ENCODE measurements around the gene HDAC4.

DNA sequence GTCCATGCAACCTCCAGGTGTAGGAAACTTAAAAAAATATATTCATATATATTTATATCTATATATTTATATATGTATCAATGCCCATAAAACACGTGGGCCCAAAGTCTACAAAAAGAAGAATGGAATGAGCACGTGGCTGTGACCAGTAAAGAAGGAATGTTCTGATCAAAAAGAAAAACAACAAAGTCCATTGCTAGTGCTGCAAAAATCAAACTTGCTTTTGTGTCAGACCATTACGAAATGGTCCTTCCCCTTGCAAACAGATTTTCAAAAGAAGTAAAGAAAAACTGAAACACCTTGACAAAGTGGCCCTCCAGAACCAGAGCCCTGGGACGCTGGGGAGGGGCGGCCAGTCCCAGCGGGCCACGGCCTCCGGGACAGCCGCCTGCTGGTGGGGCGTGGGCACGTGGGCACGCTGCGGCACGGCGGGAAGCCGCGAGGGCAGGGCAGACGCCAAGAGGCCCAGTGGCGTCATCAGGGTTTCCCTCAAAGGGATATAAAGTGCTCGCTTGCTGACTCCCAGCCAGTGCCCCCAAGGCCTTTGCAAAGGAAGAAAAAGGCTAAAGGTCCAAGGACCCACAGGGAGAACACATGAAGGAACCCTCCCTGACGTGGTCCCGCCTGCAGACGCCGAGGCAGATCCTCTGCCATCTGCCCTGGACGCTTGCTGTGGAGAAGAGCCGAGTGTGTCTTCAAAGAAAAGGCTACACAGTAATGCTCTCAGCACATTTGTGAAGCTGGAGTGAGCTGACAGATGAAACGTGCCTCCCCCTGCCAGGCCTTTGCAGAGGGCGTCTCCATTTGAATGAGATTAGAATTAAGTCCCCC is 351.2 kb downstream of the HDAC4 start:
- TF ChIP-seq, protein P1, sequence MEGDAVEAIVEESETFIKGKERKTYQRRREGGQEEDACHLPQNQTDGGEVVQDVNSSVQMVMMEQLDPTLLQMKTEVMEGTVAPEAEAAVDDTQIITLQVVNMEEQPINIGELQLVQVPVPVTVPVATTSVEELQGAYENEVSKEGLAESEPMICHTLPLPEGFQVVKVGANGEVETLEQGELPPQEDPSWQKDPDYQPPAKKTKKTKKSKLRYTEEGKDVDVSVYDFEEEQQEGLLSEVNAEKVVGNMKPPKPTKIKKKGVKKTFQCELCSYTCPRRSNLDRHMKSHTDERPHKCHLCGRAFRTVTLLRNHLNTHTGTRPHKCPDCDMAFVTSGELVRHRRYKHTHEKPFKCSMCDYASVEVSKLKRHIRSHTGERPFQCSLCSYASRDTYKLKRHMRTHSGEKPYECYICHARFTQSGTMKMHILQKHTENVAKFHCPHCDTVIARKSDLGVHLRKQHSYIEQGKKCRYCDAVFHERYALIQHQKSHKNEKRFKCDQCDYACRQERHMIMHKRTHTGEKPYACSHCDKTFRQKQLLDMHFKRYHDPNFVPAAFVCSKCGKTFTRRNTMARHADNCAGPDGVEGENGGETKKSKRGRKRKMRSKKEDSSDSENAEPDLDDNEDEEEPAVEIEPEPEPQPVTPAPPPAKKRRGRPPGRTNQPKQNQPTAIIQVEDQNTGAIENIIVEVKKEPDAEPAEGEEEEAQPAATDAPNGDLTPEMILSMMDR (IDR thresholded peaks at IDR 0.05; ENCODE audit: insufficient read depth, low read depth, low read length), result no peak
- TF ChIP-seq EZH2 (IDR thresholded peaks at IDR 0.05; ENCODE audit: insufficient read depth, low read length), result no peak
